ENCODE measurements around the gene MFN2. TPM values are rescaled to one million over a fixed set of nuclear protein-coding genes. Genes with fewer than 3 reads are reported as not detected.

Gene MFN2
- total RNA-seq (100 to 1,000 TPM; 398 to 900 (median 632) TPM), polyA plus RNA-seq (100 to 1,000 TPM; 263 to 374 TPM)
- long read RNA-seq, donor 1, full-length matches to known transcripts, result 114 of 765 reads
- long read RNA-seq, donor 1, partial matches to known transcripts, result 556 of 765 reads
- long read RNA-seq, donor 1, other reads (novel, unspliced or antisense), result 95 of 765 reads
- long read RNA-seq, donor 2, full-length matches to known transcripts, result 495 of 2,151 reads
- long read RNA-seq, donor 2, partial matches to known transcripts, result 1,169 of 2,151 reads
- long read RNA-seq, donor 2, other reads (novel, unspliced or antisense), result 487 of 2,151 reads
- long read RNA-seq, donor 3, full-length matches to known transcripts, result 124 of 617 reads
- long read RNA-seq, donor 3, partial matches to known transcripts, result 381 of 617 reads
- long read RNA-seq, donor 3, other reads (novel, unspliced or antisense), result 112 of 617 reads

DNA sequence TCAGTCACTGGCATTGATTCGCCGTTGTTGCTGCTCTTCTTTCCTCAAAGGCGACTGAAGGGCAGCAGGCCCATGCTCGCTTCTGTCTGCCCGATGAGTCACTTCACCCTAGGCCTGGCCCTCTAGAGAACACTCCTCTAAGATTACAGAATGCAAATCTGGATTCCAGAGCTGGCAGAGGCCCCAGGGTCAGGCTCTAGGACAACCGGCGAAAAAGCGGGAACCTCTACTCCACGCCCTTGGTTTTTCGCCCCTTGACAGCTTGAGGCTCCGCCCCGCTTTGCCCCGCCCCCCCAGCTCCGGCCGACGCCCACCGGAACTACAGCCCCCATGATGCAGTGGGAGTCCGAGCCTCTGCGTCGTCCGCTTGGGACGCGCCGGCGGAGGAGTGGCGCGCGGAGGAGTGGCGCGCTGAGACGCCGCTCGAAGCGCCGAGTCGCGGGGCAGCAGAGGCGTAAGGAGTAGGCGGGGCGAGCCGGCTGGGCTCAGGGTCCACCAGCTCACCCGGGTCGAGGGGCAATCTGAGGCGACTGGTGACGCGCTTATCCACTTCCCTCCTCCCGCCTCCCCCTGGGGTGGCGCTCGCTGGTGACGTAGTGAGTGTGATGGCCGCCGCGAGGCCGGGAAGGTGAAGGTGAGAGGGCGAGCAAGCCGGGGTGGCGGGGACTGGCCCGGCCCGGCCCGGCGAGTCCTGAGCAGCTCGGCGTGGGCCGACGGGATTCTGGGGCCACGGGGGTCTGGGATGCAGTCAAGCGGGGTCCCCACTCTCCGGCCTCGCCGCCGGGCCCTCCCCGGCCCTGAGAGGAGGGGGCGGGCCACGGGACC, at the start of gene MFN2:
MFN2 (plus strand) TSS at position 594 of the 825 bp plus-strand sequence. CDS start 8,725 bp downstream, outside the sequence.
- Histone ChIP-seq H3K36me3 (peaks cover 0 to 45% (median 38%) of the 10 kb centered on the region in 9 donors), H3K27ac (peak within 1 kb of the TSS; percentile 91 to 99 (median 98)), H3K4me1 (peaks cover 0 to 67% (median 52%) of the 10 kb centered on the region in 12 donors), H3K9me3 (no peaks in the 10 kb centered on the region), H3K4me3 (peak within 1 kb of the TSS; percentile 76 to 97 (median 88)), H3K27me3 (no peaks in the 10 kb centered on the region)
- 0 to 1% (median 1%) methylated on average over 29 to 74 of the region's 74 CpGs for WGBS, 4 donors
- TF ChIP-seq POLR2A (IDR thresholded peaks at IDR 0.05), result peak in 1 of 2 donors; percentile 71
- TF ChIP-seq, protein P1, sequence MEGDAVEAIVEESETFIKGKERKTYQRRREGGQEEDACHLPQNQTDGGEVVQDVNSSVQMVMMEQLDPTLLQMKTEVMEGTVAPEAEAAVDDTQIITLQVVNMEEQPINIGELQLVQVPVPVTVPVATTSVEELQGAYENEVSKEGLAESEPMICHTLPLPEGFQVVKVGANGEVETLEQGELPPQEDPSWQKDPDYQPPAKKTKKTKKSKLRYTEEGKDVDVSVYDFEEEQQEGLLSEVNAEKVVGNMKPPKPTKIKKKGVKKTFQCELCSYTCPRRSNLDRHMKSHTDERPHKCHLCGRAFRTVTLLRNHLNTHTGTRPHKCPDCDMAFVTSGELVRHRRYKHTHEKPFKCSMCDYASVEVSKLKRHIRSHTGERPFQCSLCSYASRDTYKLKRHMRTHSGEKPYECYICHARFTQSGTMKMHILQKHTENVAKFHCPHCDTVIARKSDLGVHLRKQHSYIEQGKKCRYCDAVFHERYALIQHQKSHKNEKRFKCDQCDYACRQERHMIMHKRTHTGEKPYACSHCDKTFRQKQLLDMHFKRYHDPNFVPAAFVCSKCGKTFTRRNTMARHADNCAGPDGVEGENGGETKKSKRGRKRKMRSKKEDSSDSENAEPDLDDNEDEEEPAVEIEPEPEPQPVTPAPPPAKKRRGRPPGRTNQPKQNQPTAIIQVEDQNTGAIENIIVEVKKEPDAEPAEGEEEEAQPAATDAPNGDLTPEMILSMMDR (IDR thresholded peaks at IDR 0.05), result peak in 1 of 12 donors; percentile 12
- intact Hi-C loops (cut with DNase I), result loop anchor here in 8 of 10 donors (1.0 to 10.0 kb wide), 9 partner anchors 37 to 73 kb away; partner anchors contain the start of genes KIAA2013 (in 2 of the 8), PLOD1 (in 2 of the 8) and MIIP (in 1 of the 8)
- DNase-seq, result peak; percentile 96 to 99 (median 97)
- ATAC-seq, result peak; percentile 88 to 94 (median 90)

DNA sequence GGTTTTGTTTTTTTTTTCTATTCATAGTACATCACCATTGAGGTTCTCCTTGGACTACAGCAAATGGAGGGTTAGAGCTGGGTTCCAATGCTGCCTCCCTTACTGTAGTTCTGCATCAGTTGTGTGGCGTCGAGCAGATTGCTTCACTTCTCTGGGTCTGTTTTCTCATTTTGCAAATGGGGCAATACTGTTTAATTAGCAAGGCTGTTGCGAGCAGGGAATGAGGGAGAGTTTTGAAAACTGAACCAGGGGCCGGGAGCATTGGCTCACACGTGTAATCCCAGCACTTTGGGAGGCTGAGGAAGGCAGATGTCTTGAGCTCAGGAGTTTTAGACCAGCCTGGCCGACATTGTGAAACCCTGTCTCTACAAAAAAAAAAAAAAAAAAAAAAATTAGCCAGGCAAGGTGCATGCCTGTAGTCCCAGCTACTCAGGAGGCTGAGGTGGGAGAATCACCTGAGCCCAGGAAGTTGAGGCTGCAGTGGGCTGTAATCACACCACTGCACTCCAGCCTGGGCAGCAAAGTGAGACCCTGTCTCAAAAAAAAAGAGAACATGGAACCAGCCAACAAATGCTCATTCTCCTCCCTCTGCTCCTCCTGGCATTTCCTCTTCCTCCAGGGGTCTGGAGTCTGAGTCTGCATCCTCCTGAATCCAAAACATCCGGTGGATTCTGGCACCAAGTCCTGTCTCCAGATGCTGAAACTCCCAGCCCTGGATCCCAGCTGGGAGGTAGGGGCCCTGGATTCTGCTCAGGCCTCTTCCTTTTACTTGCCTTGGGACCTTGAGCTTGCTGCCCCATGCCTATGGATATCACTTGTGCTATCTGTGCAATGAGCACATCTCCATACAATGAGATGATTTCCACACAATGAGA, 49.4 kb upstream of the MFN2 start:
- no peak for TF ChIP-seq POLR2A (IDR thresholded peaks at IDR 0.05)
- TF ChIP-seq, protein P1 (IDR thresholded peaks at IDR 0.05), result no peak
- ATAC-seq (peak in 2 of 4 donors; percentile 9), DNase-seq (peak in 4 of 5 donors; percentile 56 to 75 (median 62))
- H3K4me1 ChIP-seq, result peaks cover 6 to 71% (median 48%) of the 10 kb centered on the region in 12 donors
- no peaks in the 10 kb centered on the region for H3K36me3 ChIP-seq
- H3K4me3 ChIP-seq, result no peak overlapping the region
- no peaks in the 10 kb centered on the region for H3K9me3 ChIP-seq
- peak overlapping the region; percentile 0 to 86 (median 74) for H3K27ac ChIP-seq
- no peaks in the 10 kb centered on the region for H3K27me3 ChIP-seq
- intact Hi-C loops (cut with DNase I), result loop anchor here in 1 of 10 donors (5.0 kb wide), 1 partner anchor 46 kb away; no protein-coding TSS in a partner anchor
- WGBS, 4 donors, result 46 to 65% (median 52%) methylated on average over 7 of the region's 7 CpGs

DNA sequence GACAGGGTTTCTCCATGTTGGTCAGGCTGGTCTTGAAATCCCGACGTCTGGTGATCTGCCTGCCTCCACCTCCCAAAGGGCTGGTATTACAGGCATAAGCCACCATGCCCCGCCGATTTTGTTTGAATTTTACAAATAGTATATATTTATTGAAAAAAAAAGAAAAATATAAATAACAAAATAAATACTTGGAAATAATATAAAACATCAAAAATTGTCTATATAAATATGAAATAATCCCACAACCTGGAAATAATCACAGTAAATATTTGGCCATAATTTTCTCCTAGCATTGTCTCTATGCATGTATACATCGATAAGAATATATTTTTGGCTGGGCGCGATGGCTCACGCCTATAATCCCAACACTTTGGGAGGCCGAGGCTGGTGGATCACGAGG, 48.4 kb upstream of the MFN2 start:
- Histone ChIP-seq H3K9me3 (no peaks in the 10 kb centered on the region), H3K27ac (peak overlapping the region in 6 of 12 donors; percentile 45 to 78 (median 74)), H3K4me1 (peaks cover 6 to 77% (median 49%) of the 10 kb centered on the region in 12 donors), H3K4me3 (no peak overlapping the region), H3K36me3 (peaks cover 0 to 10% (median 0%) of the 10 kb centered on the region in 9 donors), H3K27me3 (no peaks in the 10 kb centered on the region)
- WGBS, 4 donors, result 92 to 93% (median 92%) methylated on average over 10 of the region's 10 CpGs
- TF ChIP-seq POLR2A (IDR thresholded peaks at IDR 0.05), result no peak
- TF ChIP-seq, protein P1 (IDR thresholded peaks at IDR 0.05), result no peak
- intact Hi-C loops (cut with DNase I), result loop anchor here in 1 of 10 donors (5.0 kb wide), 1 partner anchor 45 kb away; no protein-coding TSS in a partner anchor
- DNase-seq, result no peak
- no peak for ATAC-seq

All from heart left ventricle (tissue), 16 donors.